Effector memory CD4-positive, alpha-beta T cell (primary cell): ENCODE measurements around the gene FNBP1L.
"Not testable (repeated sequence)": the region's sequence is repeated elsewhere in the genome, so short reads cannot be mapped to it uniquely, and the experiment has no call there.

Experiments used
- DNase-seq, 3 donors: peaks; one replicate each; pipeline ENCODE4 v3.0.0-alpha.2; 2020
- H3K27ac ChIP-seq: 2 replicates; pipeline ENCODE4 v1.7.0; 2013; ENCODE audit warnings: mild to moderate bottlenecking, low read length, moderate library complexity; ENCODE audit not compliant: insufficient read depth, poor library complexity, severe bottlenecking
- H3K27me3 ChIP-seq: replicated peaks from 2 replicates; pipeline ENCODE4 v1.7.0; 2013; ENCODE audit warnings: mild to moderate bottlenecking, low read length; ENCODE audit not compliant: insufficient read depth, control insufficient read depth, poor library complexity, severe bottlenecking
- H3K36me3 ChIP-seq: 2 replicates; pipeline ENCODE4 v1.7.0; 2013; ENCODE audit warnings: mild to moderate bottlenecking, low read length, moderate library complexity; ENCODE audit not compliant: control insufficient read depth, insufficient read depth
- H3K4me1 ChIP-seq: 2 replicates; pipeline ENCODE4 v1.7.0; 2013; ENCODE audit warnings: low read length, mild to moderate bottlenecking; ENCODE audit not compliant: control insufficient read depth, insufficient read depth, poor library complexity, severe bottlenecking
- H3K4me3 ChIP-seq: 2 replicates; pipeline ENCODE4 v1.7.0; 2013; ENCODE audit warnings: low read length, low read depth, mild to moderate bottlenecking; ENCODE audit not compliant: insufficient read depth, poor library complexity, severe bottlenecking
- H3K9me3 ChIP-seq: 2 replicates; pipeline ENCODE4 v1.7.0; 2013; ENCODE audit warnings: mild to moderate bottlenecking, low read length, moderate library complexity; ENCODE audit not compliant: control insufficient read depth

FNBP1L gene

DNA sequence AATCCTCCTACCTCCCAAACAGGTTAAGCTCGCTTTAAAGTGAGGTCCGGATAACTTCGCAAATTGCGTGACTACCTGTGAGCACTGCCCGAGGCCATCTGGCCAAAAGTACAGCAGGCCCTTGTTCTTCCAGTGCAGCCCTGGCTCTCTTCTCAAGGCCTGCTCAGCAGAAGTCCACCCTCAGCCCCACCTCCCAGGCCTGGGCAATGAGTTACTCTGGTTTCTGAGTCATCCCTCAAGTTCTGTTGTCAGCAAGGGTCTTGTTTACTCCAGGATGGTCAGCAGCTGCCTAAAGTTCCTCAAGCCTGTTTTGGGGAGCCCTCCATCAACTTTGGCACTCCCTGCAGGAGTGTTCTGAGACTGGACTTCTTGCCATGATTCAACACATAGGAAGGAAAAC lies 132.0 kb downstream of the FNBP1L start:
- Histone ChIP-seq H3K4me1 (no peaks in the 10 kb centered on the region), H3K36me3 (no peaks in the 10 kb centered on the region), H3K9me3 (no peaks in the 10 kb centered on the region), H3K27me3 (no peaks in the 10 kb centered on the region), H3K4me3 (no peak overlapping the region), H3K27ac (no peak overlapping the region)
- no peak for DNase-seq

DNA sequence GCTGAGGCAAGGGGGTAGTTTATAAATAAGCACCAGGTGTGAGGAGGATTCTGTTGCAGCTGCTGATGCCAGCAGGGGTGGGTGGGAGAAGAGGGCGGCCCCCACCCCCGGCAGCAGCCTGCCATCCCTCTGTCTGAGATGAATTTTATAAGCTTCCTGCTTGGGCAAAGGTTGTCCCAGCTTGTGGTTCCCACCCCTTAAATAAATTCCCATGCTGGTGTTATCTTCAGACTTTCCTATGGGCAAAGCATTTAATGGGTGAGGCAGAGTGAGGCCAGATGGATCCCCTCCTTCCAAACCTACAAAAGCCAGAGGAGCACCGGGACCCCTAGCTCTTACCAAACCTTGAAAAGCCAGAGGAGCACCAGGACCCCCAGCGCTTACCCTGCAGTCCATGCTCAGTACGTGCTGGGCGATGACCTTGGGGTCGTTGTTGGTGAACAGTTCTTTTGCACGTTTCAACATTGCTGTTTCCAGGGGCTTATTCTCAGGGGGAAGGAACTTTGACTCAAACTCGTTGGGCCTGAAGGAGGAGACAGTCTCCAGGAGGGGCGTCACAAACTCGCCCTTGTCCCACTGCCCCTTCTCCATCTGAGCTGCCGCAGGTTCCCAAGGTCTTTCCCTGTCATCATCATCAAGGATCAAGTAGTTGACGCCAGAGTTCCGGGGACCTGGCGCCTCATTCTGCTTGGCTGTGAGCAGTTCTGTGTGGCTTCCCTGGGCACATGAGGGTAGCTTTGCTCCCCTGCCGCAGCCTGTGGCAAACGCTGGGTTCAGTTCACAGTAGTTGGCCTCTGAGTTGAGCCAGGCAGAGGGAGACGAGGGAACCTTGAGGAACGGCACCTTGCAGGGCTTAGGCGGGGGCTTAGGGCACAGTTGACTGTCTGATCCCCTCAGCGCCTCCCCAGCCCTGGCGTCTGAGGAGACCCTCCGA lies 134.3 kb downstream of the FNBP1L start:
- DNase-seq, result no peak
- no peaks in the 10 kb centered on the region for H3K4me1 ChIP-seq
- H3K36me3 ChIP-seq, result no peaks in the 10 kb centered on the region
- no peak overlapping the region for H3K4me3 ChIP-seq
- no peaks in the 10 kb centered on the region for H3K9me3 ChIP-seq
- H3K27me3 ChIP-seq, result no peaks in the 10 kb centered on the region
- H3K27ac ChIP-seq, result no peak overlapping the region

DNA sequence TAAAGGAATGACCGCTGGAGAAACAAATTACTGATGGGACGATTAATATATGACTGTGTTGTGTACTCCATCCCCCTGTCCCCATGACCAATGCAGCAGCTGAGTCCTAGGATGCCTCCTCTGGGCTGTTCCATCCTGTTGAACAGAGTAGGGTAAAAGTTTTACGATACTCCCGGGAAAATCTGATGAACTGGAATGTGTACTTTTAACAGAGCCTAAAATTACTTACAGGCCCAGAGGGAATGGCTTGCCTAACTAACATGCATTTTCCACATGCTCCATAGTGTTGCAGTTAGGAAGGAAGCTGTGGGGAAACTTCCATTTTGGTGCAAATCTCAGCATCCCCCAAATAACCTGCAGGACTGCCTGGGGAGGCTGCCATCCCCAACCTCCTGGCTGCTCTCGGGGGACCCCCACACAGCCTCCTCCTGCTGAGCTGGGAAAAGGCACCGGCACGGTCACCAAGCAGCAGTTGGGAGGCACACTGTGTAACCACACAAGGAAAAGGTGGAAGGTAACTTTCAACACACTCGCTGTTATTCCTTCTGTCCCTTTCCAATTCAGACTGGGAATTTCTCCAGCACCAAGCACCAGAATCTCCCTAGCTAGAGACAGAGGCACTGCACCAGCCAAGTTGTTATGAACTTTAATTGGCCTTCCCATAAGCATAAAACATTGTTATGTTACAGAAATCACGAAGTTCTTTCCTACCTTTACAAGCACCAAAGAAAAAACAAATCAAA lies 136.5 kb downstream of the FNBP1L start:
- Histone ChIP-seq H3K27me3 (no peaks in the 10 kb centered on the region), H3K4me1 (no peaks in the 10 kb centered on the region), H3K27ac (no peak overlapping the region), H3K36me3 (no peaks in the 10 kb centered on the region), H3K4me3 (no peak overlapping the region), H3K9me3 (no peaks in the 10 kb centered on the region)
- no peak for DNase-seq

DNA sequence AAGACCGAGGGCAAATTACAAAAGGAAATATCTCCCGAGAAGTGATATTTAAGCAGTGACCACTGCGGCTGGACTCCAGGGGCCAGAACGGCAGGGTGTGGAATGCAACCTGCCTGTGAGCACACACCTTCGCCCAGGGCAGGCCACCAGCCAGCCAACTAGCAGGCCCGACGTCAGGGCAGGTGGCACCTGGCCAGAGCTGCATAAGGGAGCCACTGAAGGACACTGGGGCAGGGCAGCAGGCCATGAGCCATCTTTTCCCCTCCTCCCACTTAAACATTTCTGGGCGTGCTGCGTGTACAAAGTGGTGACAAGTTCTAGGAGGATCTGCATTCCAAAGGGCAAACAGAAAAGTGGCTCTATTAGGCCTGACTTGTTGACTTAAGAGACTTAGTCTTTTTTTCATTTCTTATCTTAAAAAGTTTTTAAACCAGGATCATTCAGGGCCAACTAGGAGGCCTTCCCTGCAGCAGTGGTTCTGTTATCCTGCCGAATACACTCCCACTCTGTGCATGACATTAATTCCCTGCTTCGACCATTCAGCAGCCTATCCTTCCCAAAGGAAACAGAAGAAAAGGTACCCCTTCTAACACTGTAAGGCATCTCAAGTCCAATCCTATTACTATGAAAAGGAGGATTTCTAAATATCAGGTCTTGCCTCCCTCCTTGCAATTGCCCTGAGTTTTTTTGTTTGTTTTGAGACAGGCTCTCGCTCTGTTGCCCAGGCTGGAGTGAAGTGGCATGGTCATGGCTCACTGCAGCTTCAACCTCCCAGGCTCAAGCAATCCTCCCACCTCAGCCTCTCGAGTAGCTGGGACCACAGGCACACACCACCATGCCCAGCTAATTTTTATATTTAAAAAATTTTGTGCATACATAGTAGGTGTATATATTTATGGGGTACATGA lies 137.4 kb downstream of the FNBP1L start:
- no peaks in the 10 kb centered on the region for H3K27me3 ChIP-seq
- H3K9me3 ChIP-seq, result no peaks in the 10 kb centered on the region
- H3K4me1 ChIP-seq, result no peaks in the 10 kb centered on the region
- no peaks in the 10 kb centered on the region for H3K36me3 ChIP-seq
- no peak overlapping the region for H3K4me3 ChIP-seq
- no peak for DNase-seq
- H3K27ac ChIP-seq, result no peak overlapping the region

DNA sequence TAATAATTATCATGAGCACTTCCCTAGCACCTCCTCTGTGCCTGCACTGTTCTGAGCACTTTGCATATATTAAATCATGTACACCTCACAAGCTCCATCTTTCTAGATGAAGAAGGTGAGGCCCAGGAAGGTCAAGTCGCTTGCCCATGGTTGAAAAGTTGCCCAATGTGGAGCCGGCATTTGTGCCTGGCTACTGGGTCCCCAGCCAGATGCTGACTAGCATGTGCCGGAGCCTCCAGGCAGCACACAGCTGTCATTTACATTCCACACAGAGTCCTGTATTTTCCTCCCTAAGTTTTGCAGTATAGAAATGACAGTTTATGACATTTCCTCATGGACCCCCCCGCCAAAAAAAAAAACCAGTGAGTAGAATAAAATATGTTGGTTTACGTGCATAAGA lies 139.4 kb downstream of the FNBP1L start:
- DNase-seq, result no peak
- Histone ChIP-seq H3K27me3 (no peaks in the 10 kb centered on the region), H3K4me1 (no peaks in the 10 kb centered on the region), H3K36me3 (no peaks in the 10 kb centered on the region), H3K9me3 (no peaks in the 10 kb centered on the region), H3K27ac (no peak overlapping the region), H3K4me3 (no peak overlapping the region)

DNA sequence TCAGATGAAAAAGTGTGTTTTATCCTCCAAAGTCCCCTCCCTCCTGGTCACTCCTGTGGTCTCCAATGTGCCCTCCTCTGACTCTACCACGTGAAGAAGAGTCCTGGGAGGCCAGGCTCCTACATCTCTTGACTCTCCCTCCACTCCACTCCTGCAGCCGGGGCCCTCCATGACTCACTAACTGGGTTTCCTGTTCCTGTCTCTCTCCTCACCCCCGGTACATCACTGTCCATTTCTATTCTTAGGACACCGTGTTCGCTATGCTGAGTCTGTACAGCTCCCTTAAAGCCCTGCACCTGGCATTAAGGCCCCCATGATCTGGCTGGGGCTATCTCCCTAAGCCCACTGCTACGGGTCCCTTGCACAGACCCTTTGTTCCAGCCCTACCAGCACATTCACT lies 140.3 kb downstream of the FNBP1L start:
- Histone ChIP-seq H3K4me3 (no peak overlapping the region), H3K27ac (no peak overlapping the region), H3K4me1 (no peaks in the 10 kb centered on the region), H3K9me3 (no peaks in the 10 kb centered on the region), H3K27me3 (no peaks in the 10 kb centered on the region), H3K36me3 (no peaks in the 10 kb centered on the region)
- no peak for DNase-seq

DNA sequence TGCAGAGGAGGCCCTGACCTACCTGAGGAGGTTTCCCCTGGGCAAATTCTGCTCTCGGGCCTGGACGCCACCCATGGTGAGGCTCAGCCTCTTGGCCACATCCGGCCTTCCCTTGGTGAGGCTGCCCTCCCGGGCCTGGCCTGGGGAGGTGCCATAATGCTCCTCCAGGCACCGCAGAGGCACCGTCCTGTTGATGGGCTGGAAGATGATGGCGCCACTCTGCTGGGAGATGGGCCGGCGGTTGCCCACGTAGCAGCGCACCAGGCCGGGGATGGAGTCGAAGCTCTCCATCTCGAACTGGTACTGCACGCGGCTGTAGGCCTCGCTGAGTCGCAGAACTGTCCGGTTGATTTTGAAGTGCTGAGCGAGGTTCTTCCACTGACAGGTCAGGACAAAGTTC lies 141.0 kb downstream of the FNBP1L start:
- no peak overlapping the region for H3K4me3 ChIP-seq
- H3K27ac ChIP-seq, result no peak overlapping the region
- no peaks in the 10 kb centered on the region for H3K27me3 ChIP-seq
- no peaks in the 10 kb centered on the region for H3K4me1 ChIP-seq
- no peaks in the 10 kb centered on the region for H3K9me3 ChIP-seq
- DNase-seq, result no peak
- H3K36me3 ChIP-seq, result no peaks in the 10 kb centered on the region

DNA sequence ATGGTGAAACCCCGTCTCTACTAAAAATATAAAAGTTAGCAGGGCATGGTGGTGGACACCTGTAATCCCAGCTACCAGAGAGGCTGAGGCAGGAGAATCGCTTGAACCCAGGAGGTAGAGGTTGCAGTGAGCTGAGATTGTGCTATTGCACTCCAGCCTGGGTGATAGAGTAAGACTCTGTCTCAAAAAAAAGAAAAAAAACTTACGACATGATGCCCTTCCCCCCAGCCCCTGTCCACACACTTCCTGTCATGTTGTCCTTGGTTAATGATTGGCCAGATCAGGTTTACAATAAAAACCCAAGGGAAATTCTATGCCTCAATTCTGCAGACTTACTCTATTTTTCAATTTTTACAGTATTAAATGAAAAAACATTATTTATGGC lies 143.4 kb downstream of the FNBP1L start:
- H3K4me3 ChIP-seq, H3K9me3 ChIP-seq, H3K27ac ChIP-seq, H3K36me3 ChIP-seq, H3K27me3 ChIP-seq, H3K4me1 ChIP-seq, DNase-seq: not testable (repeated sequence)

DNA sequence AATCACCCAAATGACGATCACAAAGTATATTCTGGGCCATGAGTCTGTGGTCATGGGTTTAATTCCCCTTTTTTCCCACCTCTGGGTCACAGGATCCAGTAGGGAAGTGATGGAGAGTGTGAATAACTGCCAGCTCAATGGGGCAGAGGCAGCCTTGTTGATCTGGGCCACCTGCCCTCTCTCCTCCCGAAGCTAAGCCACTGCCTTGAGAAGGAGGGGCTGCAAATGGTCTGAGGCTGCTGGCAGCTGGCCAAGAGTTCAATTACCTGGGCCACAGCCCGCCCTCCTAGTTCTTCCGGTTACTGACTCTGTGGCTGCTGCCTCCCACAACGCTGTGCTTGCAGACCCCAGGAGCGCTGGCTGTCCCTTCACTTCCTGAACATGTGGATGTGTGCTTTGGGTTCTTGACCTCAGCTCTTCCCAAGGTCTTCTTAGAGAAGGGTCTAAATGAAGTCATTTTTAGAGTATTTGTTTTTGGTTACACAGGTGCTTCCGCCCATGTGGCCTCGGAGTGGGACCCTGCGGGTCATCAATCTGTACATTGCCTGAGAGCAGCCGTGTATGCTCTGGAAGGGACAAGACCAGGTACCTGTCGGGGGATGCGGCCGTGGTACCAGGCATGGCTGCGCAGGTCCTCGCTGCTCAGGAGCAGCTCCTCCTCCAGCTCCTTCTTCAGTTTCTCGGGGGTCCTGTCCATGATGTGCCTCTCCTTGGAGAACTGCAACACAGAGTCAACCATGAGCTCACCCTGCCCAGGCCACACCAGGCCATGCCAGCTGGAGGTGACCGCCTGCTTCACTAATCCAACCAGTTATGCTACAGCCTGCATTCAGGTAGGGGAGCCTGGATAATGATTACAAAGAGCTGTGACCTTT lies 144.0 kb downstream of the FNBP1L start:
- no peaks in the 10 kb centered on the region for H3K4me1 ChIP-seq
- no peak overlapping the region for H3K27ac ChIP-seq

More for the DNA sequence above, 144.0 kb downstream of the FNBP1L start:
- no peaks in the 10 kb centered on the region for H3K27me3 ChIP-seq
- no peak overlapping the region for H3K4me3 ChIP-seq
- no peaks in the 10 kb centered on the region for H3K36me3 ChIP-seq
- no peak for DNase-seq
- no peaks in the 10 kb centered on the region for H3K9me3 ChIP-seq
